Neural cell (in vitro differentiated cells): ENCODE results near the gene INTS11. TPM values are rescaled to one million over a fixed set of nuclear protein-coding genes. Genes with fewer than 3 reads are reported as not detected.

Experiments
- H2AFZ ChIP-seq: fragments of 200-600, 300-800 bp; sonication (generic), shearing (Covaris generic); 2 replicates; pipeline ENCODE4 v1.6.0; 2014; ENCODE audit warnings: low read depth, mild to moderate bottlenecking, antibody characterized with exemption, low read length, moderate library complexity
- H3F3A ChIP-seq: fragments of 200-600 bp; shearing (Covaris generic); 2 replicates; pipeline ENCODE4 v1.6.1; 2016; ENCODE audit warnings: mild to moderate bottlenecking, moderate library complexity, mixed read lengths, antibody characterized with exemption, low read length; ENCODE audit not compliant: insufficient read depth, poor library complexity, severe bottlenecking
- H3K27ac ChIP-seq: fragments of 200-600, 300-800 bp; sonication (generic), shearing (Covaris generic); 2 replicates; pipeline ENCODE4 v1.5.1; 2014; ENCODE audit warnings: mild to moderate bottlenecking, low read length, moderate library complexity
- H3K27me3 ChIP-seq: fragments of 300-800, 200-600 bp; sonication (generic), shearing (Covaris generic); 2 replicates; pipeline ENCODE4 v1.6.0; 2014; ENCODE audit warnings: mild to moderate bottlenecking, low read depth, low read length, moderate library complexity; ENCODE audit not compliant: insufficient read depth
- H3K36me3 ChIP-seq: fragments of 300-800, 200-600 bp; sonication (generic), shearing (Covaris generic); 2 replicates; pipeline ENCODE4 v1.5.1; 2014; ENCODE audit warnings: mild to moderate bottlenecking, antibody characterized with exemption, low read length, moderate library complexity; ENCODE audit not compliant: insufficient read depth
- H3K4me2 ChIP-seq: fragments of 300-800, 200-600 bp; sonication (generic), shearing (Covaris generic); 2 replicates; pipeline ENCODE4 v1.6.0; 2014; ENCODE audit warnings: mild to moderate bottlenecking, low read length
- H3K4me3 ChIP-seq: fragments of 300-800, 200-600 bp; sonication (generic), shearing (Covaris generic); 2 replicates; pipeline ENCODE4 v1.5.1; 2014; ENCODE audit warnings: mild to moderate bottlenecking, low read length, moderate library complexity
- H3K79me2 ChIP-seq: fragments of 200-600 bp; shearing (Covaris generic); replicated peaks from 2 replicates; pipeline ENCODE4 v1.6.0; 2014; ENCODE audit warnings: mild to moderate bottlenecking, low read length, moderate library complexity; ENCODE audit not compliant: insufficient read depth
- H3K9ac ChIP-seq: fragments of 300-800, 200-600 bp; sonication (generic), shearing (Covaris generic); 2 replicates; pipeline ENCODE4 v1.6.1; 2016; ENCODE audit warnings: mild to moderate bottlenecking, low read length, mixed read lengths
- H3K9me2 ChIP-seq: fragments of 200-600 bp; shearing (Covaris generic); 2 replicates; pipeline ENCODE4 v1.6.1; 2016; ENCODE audit warnings: mild to moderate bottlenecking, low read length, mixed read lengths; ENCODE audit not compliant: insufficient read depth
- H3K9me3 ChIP-seq: fragments of 200-600, 300-800 bp; sonication (generic), shearing (Covaris generic); 2 replicates; pipeline ENCODE4 v1.6.1; 2016; ENCODE audit warnings: mild to moderate bottlenecking, mixed run types, low read length, moderate library complexity, mixed read lengths
- H4K20me1 ChIP-seq: fragments of 200-600 bp; shearing (Covaris generic); 2 replicates; pipeline ENCODE4 v1.6.1; 2016; ENCODE audit warnings: mild to moderate bottlenecking, mixed run types; ENCODE audit not compliant: insufficient read depth
- EP300 ChIP-seq: fragments of 450-650 bp; conservative IDR thresholded peaks from 2 replicates; pipeline ENCODE4 v1.6.1; 2014; ENCODE audit warnings: antibody characterized with exemption, mild to moderate bottlenecking, moderate library complexity; ENCODE audit not compliant: poor library complexity, severe bottlenecking
- EZH2 ChIP-seq: fragments of 200-600, 300-800 bp; shearing (Covaris generic), sonication (generic); IDR thresholded peaks from 2 replicates; pipeline ENCODE4 v1.6.1; 2014; ENCODE audit warnings: antibody characterized with exemption, low read length, borderline replicate concordance, mild to moderate bottlenecking; ENCODE audit not compliant: insufficient read depth, poor library complexity, severe bottlenecking
- MXI1 ChIP-seq: fragments of 450-650 bp; conservative IDR thresholded peaks from 2 replicates; pipeline ENCODE4 v1.6.1; 2014; ENCODE audit warnings: antibody characterized with exemption, mild to moderate bottlenecking; ENCODE audit not compliant: poor library complexity, severe bottlenecking
- POLR2AphosphoS5 ChIP-seq: IDR thresholded peaks from 2 replicates; pipeline ENCODE4 v1.6.1; 2012
- RAD21 ChIP-seq: fragments of 450-650 bp; conservative IDR thresholded peaks from 2 replicates; pipeline ENCODE4 v1.6.1; 2014; ENCODE audit warnings: antibody characterized with exemption, mild to moderate bottlenecking, moderate library complexity
- SMC3 ChIP-seq: fragments of 450-650 bp; conservative IDR thresholded peaks from 2 replicates; pipeline ENCODE4 v1.6.1; 2014; ENCODE audit warnings: antibody characterized with exemption, mild to moderate bottlenecking, moderate library complexity; ENCODE audit not compliant: poor library complexity
- TAF1 ChIP-seq: IDR thresholded peaks from 2 replicates; pipeline ENCODE4 v1.6.1; 2012; ENCODE audit warnings: low read depth
- polyA plus RNA-seq: library from polyadenylated mRNA; depleted of rRNA; stranded (reverse); fragments of >200 nt; gene quantifications from 2 replicates; pipeline ENCODE4 v1.2.3, GENCODE V29; 2014
- TF ChIP-seq, protein P1 (sequence below): IDR thresholded peaks from 2 replicates; pipeline ENCODE4 v1.6.1; 2012; ENCODE audit warnings: borderline replicate concordance
- TF ChIP-seq, protein P2 (sequence below): fragments of 450-650 bp; IDR thresholded peaks from 2 replicates; pipeline ENCODE4 v1.5.1; 2014; ENCODE audit warnings: antibody characterized with exemption, mild to moderate bottlenecking, moderate library complexity; ENCODE audit not compliant: poor library complexity, severe bottlenecking

The INTS11 gene
- polyA plus RNA-seq, 1 donor from 2014 or later = 131 TPM

DNA sequence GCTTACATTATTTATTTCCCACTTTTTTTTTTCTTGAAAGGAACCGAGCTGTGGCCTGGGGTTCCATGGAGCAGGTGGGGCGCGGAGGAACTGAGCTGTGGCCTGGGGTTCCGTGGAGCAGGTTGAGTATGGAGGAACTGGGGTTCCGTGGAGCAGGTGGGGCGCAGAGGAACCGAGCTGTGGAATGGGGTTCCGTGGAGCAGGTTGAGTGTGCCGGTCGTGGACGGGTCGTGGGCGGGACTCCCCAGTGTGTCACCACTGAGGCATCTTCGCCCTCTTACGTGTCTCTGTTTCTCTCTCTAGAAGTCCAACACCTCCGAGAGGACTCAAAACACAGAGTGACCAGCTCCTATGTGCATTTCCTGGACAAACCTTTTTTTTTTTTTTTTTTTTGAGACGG, 45.4 kb downstream of the INTS11 start:
- Histone ChIP-seq H3K9me3 (no peaks in the 10 kb centered on the region), H3K79me2 (no peaks in the 10 kb centered on the region), H3K4me2 (no peak overlapping the region), H3F3A (no peaks in the 10 kb centered on the region), H3K27me3 (no peaks in the 10 kb centered on the region), H3K27ac (no peak overlapping the region), H3K36me3 (no peaks in the 10 kb centered on the region), H4K20me1 (no peaks in the 10 kb centered on the region), H3K9me2 (no peaks in the 10 kb centered on the region), H3K9ac (no peak overlapping the region), H3K4me3 (no peak overlapping the region), H2AFZ (no peak overlapping the region)
- TF ChIP-seq, protein P1, sequence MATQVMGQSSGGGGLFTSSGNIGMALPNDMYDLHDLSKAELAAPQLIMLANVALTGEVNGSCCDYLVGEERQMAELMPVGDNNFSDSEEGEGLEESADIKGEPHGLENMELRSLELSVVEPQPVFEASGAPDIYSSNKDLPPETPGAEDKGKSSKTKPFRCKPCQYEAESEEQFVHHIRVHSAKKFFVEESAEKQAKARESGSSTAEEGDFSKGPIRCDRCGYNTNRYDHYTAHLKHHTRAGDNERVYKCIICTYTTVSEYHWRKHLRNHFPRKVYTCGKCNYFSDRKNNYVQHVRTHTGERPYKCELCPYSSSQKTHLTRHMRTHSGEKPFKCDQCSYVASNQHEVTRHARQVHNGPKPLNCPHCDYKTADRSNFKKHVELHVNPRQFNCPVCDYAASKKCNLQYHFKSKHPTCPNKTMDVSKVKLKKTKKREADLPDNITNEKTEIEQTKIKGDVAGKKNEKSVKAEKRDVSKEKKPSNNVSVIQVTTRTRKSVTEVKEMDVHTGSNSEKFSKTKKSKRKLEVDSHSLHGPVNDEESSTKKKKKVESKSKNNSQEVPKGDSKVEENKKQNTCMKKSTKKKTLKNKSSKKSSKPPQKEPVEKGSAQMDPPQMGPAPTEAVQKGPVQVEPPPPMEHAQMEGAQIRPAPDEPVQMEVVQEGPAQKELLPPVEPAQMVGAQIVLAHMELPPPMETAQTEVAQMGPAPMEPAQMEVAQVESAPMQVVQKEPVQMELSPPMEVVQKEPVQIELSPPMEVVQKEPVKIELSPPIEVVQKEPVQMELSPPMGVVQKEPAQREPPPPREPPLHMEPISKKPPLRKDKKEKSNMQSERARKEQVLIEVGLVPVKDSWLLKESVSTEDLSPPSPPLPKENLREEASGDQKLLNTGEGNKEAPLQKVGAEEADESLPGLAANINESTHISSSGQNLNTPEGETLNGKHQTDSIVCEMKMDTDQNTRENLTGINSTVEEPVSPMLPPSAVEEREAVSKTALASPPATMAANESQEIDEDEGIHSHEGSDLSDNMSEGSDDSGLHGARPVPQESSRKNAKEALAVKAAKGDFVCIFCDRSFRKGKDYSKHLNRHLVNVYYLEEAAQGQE = no peak
- TF ChIP-seq RAD21 = no peak

DNA sequence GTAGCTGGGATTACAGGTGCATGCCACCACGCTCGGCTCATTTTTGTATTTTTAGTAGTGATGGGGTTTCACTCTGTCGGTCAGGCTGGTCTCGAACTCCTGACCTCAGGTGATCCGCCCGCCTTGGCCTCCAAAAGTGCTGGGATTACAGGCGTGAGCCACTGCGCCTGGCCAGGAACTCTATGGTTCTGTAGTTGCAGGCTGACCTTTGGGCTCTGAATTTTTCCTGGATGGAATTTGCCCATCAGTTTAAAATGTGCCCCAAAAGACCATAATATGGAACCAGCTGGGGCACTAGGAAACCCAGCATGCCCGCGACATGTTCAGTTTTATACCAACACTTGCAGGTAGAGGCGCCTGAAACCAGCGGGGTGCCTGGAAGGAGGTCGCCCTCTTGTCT, 45.8 kb downstream of the INTS11 start:
- Histone ChIP-seq H3K79me2 (no peaks in the 10 kb centered on the region), H4K20me1 (no peaks in the 10 kb centered on the region), H3K9me2 (no peaks in the 10 kb centered on the region), H3K4me2 (no peak overlapping the region), H3K27ac (no peak overlapping the region), H3K9me3 (no peaks in the 10 kb centered on the region), H3K27me3 (no peaks in the 10 kb centered on the region), H3F3A (no peaks in the 10 kb centered on the region), H3K4me3 (no peak overlapping the region), H2AFZ (no peak overlapping the region), H3K36me3 (no peaks in the 10 kb centered on the region), H3K9ac (no peak overlapping the region)
- TF ChIP-seq MXI1 (no peak), RAD21 (no peak), POLR2AphosphoS5 (no peak), TAF1 (no peak), EP300 (no peak), SMC3 (no peak), EZH2 (no peak)
- TF ChIP-seq, protein P1 = no peak
- TF ChIP-seq, protein P2, sequence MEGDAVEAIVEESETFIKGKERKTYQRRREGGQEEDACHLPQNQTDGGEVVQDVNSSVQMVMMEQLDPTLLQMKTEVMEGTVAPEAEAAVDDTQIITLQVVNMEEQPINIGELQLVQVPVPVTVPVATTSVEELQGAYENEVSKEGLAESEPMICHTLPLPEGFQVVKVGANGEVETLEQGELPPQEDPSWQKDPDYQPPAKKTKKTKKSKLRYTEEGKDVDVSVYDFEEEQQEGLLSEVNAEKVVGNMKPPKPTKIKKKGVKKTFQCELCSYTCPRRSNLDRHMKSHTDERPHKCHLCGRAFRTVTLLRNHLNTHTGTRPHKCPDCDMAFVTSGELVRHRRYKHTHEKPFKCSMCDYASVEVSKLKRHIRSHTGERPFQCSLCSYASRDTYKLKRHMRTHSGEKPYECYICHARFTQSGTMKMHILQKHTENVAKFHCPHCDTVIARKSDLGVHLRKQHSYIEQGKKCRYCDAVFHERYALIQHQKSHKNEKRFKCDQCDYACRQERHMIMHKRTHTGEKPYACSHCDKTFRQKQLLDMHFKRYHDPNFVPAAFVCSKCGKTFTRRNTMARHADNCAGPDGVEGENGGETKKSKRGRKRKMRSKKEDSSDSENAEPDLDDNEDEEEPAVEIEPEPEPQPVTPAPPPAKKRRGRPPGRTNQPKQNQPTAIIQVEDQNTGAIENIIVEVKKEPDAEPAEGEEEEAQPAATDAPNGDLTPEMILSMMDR = no peak
